ENCODE data around the gene POU2F2.

The POU2F2 gene

DNA sequence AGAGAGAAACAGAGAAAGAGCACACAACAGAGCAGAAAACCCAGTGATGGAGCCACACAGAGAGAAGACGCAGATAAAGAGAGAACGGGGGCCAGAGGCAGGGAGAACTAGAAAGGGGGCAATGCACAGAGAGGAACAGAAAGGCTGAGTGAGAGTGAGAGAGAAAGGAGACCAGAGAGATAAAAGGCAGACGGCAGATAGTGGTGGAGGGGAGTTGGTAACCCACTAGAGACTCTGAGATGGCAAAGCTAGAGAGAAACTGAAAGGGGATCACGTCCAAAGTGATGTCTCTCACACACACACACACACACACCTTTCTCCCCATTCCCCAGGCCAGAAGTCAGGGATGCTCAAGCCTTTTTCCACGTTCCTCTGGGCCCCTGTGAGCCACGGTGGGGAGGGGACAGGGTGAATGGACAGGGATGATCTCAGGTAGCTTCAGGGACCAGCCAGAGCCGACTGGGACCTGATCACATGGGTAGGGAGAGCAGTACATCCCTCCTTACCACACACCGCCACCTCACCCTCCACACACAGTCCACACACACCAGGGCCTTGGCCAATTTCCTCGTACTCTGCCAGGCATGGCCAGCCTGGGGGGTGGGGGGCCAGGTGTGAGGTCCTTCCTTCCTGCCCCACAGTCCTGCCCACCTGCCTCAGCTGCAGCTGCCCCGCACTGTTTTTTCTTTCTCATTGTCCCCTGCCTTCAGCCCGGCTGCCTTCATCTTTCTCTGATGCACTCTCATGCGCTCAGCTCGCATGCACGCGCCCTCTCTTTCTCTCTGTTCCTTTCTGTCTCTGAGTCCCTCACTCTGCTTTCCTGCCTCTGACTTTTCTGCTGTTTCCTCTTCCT is 22.5 kb upstream of the POU2F2 start:
- no peak for DNase-seq (ENCODE audit: low read depth)

DNA sequence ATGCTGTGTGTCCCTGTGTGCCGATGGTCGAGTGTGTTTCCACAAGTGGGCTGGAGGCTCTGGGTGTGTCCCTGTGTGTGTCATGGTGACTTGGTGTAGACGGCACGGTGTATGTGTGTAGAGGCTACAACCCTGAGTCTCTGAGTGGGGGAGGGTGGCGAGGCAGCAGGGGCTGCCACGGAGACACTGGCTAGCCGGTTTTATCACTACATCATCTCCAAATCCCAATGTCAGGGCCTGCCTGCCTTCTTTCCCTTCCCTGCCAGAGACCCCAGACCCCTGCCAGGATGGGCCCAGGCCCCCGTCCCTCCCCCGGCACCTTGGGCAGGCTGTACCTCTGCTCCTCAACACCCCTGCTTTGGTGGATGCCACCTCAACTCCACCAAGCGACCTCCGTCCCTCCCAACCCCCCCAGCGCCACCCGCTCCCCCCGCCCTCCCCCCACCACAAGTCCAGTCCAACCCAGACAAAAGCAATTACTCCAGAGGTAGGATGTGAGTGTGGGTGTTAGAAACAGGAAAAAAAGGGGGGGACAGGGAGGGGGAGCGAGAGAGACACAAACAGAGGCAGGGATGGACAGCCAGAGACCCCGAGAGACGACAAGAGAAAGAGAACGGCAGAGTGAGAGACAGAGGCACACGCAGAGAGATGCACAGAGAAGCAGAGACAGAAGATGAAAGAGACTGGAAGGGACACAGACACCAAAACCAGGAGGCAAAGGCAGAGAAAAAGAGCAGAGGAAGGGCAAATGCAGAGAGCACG is 21.6 kb upstream of the POU2F2 start:
- DNase-seq (ENCODE audit: low read depth) = no peak

DNA sequence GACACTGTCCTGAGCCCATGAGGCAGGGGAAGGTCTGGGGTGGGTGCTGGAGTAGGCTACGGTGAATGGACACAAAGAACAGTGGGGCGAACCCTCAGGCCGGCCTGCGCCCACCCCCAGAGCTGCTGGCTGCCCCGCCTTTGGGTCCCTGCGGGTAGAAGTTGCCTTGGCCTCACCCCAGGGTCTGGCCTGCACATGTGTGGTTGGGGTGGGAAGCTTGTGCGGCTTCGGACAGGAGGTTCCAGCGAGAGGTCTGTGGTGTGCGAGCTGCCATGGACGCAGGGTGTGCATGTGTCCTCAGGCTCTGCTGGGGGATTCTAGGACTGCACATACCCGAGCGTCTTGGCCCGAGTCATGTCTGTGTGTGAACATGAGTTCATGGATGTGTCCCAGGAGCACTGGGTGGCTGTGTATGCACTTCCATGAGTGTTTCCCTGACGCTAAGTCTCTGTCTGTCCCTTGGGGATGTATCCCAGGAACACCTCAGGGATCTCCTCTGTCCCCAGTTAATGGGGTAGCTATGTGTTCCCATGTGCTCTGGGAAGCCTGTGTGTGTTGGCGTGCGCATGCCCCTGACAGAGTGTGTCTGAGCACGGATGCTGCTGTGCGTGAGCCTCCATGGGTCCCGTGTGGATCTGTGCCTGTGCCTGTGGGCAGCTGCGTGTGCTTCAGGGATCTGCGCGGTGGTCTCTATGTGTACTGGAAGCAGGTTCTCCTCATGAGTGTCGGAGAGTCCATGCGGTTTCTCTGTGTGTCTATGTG is 20.8 kb upstream of the POU2F2 start:
- no peak for DNase-seq (ENCODE audit: low read depth)

DNA sequence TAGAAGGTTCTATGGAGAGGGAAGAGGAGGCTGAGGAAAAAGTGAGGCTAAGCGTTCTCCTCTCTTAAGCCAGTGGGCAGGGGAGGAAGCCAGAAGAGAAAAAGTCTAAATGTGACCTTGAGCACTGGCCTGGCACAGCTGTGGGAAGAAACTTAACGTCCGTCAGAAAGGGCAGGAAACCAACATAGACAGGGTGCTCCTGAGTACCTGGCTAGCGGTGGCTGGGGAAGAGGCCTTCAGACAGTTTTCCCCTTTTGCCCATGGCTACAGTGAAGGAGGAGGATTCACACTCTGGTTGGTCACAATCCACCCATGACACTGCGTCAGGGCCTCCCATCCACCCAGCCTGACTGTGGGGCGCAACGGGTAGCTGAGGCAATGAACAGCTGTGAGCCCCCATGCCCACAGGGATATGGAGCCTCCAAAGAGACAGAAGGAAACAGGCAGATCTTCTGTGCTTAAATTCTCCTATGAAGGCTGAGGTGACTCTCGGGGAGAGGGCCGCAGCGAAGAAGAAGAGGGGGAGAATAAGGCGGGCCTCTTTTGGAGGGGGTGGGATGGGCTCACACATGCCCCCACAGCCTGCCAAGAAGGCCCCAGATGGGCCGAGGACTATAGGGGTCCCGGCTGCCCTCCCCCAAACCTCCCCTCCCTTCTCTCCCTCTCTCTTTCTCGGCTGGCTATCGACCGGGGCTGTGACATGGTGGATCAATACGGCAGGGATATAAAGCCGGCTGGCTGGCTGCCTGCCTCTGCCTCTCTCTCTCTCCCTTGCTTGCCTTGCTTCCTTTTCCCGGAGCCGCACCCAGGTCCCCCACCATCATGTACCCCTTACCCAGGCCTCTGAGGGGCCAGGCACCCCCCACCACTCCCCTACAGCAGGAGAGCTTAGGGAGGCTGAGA is 19.8 kb upstream of the POU2F2 start:
- DNase-seq (ENCODE audit: low read depth) = no peak

DNA sequence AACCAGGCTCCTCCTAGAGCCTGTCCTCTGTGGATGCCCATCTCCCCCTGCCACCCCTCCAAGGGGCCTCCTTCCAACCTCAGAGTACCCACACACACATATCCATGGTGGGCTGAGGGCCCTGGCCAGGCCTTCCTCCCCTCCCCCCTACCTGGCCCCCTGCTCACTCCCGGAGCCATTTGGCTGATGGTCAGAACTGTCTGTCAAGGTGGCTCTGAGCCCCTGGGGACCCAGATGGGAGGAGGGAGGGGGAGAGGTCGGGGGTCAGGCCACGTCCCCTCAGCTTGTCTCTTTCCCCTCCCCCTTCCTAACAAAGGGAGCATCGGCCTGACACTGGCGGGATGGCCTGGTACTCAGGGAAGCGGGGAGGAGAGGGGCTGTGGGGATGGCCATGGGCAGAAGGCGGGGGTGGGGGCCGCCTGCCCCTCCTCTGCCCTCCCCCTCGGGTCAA is 18.7 kb upstream of the POU2F2 start:
- no peak for DNase-seq (ENCODE audit: low read depth)

DNA sequence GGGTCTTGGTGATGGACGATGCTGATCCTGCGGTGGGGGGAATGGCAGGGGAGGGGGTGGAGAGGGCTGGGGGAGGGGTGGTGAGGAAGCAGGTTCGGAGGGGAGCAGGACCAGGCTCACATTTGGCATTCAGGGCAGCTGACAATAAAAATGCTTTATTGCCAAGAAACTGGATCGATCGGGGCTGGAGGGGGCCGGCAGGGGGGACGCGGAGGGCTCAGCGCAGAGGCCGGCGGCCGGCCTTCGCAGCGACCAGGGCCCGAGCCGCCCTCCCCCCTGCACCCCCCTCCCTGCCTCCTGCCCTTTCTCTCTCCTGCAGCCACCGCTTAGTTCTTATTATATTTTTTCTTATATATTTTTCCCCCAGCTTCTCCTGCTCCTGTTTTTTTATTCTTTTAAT is 18.1 kb upstream of the POU2F2 start:
- DNase-seq (ENCODE audit: low read depth) = no peak

DNA sequence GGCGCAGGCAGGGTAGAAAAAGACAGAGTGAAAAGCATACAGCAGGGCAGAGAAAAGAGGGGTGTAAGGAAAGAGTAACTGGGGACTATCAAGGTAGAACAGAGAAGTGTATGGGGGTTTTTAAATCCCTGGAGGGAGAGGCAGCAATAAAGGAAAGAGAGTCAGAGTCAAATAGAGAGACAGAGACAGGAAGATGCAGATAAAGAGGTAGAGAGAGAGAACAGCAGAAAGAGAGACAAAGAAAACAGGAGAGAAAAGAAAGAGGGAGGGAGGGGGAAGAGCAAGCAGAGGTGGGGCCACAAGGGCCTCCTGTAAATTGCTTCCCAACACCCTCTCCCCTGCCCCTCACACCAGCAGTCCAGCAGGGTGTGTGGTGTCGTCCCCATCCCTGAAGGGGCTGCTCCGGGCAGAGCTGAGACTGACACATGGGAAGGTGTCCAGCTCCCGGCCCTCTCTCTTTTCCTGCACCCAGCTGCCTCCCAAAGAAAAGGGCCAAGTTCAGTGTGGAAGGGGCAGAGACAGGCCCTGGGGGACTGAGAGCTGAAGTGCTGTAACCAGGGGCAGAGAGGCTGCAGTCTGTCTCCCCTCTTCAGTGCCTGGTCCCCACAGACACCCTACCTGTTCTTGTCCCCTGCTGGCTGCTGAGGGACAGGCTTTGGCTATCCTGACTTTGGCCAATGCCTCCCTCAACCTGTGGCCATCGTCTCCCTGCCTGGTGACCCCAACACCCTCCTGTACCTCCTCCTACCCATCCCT is 17.4 kb upstream of the POU2F2 start:
- DNase-seq (ENCODE audit: low read depth) = no peak

DNA sequence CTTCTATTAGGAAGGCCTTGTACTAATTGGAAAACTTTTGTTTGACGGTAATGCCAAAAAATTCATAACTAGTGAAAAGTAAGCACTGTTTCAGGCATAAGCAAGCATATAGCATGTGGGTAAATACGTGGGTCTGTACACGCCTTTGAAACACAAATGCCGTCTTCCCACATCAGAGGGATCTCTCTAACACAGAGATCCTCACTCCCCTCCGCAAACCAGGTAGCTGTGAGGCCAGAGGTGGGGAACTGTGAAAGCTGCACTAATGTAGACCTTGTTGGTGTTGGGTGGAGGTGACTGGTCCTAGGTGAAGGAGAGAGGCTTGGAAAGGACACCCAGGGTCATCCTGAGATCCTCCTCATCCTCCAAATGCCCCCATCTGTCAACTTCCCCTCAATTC is 16.0 kb upstream of the POU2F2 start:
- DNase-seq (ENCODE audit: low read depth) = no peak

DNA sequence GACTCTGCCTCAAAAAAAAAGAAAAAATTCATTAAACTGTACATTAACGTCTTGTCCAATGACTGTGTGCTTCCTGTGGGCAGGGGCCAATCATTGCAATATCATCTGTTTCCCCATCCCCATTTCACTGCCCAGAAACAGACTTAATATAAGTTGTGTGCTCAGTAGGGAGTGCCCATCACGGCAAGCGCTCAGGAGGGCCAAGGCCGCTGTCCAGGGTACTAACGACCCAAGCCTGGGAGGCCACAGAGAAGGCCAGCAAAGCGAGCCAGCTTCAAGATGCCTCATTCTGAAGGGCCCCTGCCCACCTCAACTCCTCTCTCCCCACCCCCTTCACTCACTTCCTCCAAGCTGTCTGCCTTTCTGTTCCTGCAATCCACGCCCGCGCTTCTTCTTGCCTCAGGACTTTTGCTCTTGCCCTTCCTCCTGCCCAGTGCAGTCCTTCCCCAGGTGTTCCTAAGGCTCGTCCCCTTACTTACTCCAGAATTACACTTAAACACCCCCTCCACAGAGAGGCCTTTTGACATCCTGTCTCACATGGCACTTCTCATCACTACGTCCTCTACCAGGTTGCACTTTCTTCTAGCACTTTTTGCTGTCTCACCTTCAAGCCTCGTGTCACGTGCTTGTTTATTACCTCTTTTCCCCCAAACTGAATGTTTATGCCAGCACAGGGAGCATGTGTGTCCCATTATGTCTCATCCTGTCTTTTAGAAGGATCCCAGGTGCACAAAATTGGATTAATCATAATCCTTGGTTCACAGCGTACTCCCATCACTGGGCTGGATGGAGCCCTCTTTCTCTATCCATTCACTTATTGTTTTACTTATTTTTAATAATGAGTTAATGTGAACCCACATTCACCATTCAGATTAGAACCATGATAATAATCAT is 11.3 kb upstream of the POU2F2 start:
- DNase-seq (ENCODE audit: low read depth) = no peak

DNA sequence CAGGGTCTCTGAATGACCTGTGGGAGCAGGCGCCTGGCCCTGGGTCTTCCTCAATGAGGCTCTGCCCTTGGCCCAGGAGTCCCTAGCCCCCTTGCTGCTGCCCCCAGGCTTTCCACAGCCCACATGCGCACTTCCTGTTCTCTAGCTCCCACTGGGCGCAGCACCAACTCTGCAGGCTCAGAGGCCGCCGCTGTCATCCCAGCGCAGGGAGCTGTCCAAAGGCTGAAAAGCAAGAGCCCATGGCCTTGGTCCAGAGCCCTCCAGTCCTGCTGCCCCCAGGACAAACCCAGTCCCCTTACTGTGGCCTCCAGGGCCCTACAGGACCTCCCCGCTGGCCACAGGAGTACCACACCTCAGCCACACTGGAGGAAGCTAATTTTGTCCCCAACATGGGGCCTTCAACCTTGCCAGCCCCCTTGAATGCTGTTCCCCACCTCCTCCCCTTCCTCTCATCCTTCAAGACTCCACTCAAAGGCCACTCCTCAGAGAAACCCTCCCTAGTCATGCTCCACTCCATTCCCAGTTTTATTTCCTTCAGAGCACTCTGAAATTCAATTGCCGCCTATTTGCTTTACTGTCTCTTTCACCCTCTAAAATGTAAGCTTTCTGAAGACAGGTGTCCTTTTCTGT is 8.0 kb upstream of the POU2F2 start:
- DNase-seq (ENCODE audit: low read depth) = no peak

DNA sequence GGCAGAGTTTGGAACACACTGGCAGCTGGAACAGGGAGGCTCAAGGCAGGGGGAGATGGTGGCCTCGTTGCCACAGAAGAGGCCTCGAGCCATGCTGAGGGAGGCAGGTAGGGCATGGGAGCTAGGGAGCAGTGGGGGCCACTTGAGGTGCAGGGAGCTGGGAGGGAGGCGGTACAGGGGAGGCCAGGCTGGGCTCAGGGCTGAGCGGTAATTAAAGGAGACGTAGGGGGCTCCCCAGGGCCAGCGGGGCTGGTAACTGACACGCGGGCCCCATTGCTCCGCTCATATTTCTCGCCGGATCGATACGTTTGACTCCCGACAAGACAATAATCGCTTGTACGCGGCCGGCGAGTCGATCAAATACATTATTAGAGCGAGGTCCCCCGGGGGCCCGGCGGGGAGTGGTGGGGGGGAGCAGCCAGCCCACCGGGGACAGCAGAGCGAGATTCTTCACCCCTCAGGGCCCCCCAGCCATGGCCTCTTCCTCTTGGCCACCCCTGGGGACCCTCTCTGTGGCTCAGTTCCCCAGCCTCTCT is 2.4 kb upstream of the POU2F2 start:
- DNase-seq (ENCODE audit: low read depth) = no peak

DNA sequence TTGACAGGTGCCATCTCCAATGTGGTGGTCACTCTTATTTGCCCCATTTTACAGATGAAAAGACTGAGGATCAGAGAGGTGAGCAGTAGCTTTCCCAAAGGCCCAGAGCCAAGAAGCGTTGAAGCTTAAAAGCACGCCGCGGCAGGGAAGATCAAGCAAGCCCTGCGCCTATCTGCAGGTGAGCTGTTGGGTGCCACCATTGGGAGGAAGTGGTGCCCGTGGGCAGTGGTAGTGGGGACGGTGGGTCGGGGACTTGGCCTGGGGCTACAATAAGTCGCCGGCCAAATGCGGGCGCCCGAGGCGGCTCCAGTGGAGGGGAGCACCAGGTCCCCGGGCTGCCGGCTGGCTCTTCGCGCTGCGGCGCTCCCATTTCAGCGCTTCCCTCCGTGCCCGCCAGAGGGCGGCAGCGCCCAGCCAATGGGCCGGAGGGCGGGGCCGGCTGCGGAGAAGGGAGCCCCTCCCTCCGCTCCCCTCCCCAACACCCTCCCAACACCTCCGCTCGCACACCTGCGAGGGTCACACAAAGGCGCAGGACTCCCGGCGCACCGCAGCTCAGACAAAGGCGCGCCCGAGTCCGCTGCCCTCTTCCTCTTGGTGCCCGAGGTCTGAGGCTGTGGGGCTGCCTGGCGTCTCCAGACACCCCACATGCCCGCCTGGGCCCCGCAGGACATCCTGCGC is 744 bp upstream of the POU2F2 start:
- DNase-seq (ENCODE audit: low read depth) = peak; percentile 68

DNA sequence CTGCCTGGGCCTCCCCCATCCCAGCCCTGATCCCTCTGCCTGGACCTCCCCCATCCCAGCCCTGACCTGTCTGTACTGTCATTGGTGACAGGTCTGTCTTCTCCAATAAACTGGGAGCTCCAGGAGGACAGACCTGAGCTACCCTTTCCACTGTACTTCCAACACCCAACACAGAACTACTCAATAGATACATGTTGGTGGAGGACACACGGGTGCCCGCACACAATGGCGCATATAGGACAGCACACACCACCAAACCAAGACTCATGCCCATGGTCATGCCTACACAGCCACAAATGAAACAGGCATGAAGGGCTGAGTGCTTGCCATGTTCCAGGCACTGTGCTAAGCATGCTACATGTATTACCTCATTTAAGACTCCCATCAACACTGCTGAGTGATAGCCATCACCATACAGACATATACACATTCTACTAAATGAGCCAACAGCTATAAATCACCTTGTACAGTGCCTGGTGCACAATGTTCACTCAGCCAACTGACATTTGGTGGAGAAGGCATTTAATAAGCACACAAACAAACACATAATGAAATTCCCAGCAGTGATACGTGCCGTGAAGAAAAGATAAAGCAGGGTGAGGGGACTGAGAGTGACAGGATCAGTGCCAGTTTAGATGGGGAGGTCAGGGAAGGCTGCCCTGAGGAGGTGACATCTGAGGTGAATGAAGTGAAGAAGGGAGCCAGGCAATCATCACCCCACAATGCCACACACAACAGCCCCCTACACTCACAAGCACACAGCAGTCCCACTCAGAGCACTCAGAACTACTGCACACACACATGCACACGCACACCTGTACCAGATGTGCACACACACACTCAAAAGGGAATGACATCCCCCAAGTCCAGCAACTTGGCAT is 857 bp downstream of the POU2F2 start:
- no peak for DNase-seq (ENCODE audit: low read depth)

DNA sequence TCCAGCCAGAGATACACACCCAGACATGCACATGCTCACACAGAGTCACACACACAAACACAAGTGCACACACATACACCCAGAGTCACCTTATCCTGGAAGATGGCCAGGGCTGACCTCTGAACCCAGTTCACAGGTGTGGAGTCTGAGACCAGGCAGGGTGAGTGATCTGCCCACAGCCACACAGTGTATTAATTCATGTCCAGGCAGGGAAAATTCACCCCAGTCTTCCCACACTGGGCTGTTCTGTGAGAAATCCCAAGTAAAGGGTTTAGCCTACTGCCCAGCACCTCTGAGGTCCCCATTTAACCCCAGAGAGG is 2.0 kb downstream of the POU2F2 start:
- DNase-seq (ENCODE audit: low read depth) = no peak

DNA sequence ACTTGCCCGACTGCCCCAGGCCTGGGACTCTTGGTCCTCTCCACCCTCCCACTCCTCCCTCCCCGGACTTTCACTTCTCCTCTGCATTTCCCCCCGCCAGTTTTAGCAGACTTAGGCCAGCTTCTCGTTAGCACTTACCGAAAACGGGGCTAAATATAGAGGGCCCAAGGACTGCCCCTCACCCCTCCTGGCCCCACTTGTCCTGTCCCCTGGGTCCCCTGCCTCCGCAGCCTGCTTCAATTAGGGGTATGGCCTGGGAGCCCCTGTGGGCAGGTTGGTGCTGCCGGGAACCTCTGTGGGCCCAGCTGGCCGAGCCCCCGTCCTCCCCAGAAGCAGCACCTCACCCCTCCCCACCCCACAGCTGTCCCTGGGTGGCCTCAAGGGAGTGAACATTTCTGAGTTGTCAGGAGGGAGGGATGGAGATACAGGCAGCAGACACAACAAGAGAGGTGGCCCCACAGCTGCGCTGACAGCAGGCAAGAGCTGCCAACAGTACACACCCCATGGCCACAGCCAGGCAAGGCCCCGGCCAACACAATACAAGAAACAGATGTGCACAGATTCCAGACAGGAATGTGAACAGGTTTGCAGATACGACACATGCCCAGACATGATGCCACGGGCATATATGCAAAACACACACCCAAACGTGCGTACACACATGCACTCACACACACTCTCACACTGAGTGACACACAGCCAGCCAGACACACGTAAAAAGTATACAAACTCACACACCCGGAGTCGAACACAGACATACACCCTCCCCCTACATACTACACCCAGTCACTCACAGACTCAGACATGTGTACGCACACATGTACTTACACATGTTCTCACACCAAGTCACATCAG is 2.6 kb downstream of the POU2F2 start:
- no peak for DNase-seq (ENCODE audit: low read depth)

DNA sequence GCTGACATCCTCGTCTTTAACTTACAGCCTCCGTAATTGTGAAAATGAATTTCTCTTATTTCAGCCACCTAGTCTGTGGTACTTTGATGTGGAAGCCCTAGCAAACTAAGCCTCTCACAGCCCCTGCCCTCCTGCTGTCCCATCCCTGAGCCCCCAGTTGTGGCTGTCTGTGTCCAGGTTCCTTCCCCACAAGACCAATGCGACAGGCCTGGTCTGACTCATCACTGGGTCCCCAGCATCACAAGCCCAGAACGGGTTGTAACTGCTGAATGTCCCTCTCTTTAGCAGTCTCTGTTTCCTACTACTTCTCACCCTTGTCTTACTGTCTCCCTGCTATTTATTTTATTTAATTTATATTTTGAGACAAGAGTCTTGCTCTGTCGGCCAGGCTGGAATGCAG is 5.7 kb downstream of the POU2F2 start:
- no peak for DNase-seq (ENCODE audit: low read depth)

DNA sequence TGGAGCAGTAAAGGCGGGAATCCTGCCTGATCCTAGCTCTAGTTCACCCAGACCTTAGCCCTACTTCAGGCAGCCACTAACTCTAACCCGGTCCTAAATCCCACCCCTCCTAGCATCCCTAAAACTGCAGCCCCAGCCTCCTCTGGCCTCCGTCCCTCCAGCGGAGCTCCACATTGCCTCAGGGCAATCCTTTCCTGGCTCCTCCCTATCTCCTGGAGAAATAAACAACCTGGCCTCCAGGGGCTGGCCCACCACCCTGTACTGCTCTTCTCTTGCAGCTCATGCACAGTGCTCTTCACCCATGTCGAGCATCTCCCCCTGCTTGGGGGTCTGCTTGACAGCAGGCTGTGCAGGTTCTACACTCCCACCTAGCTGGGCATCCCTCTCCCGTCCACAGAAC is 6.7 kb downstream of the POU2F2 start:
- DNase-seq (ENCODE audit: low read depth) = no peak
